GM18520 (cell line): ENCODE results near the gene FAHD1.
"Not testable (repeated sequence)": the region's sequence is repeated elsewhere in the genome, so short reads cannot be mapped to it uniquely, and the experiment has no call there.

Experiments used
- ATAC-seq: cut with Tn5 transposase; IDR thresholded peaks from one replicate; pipeline ENCODE4 v1.9.1; 2021; ENCODE audit not compliant: unreplicated experiment

The FAHD1 gene

GRCh38 chr16:1834096-1834495 is 7.1 kb downstream of the FAHD1 start:
- ATAC-seq = no peak

GRCh38 chr16:1839554-1839953 is 12.5 kb downstream of the FAHD1 start:
- ATAC-seq = no peak

GRCh38 chr16:1845985-1846384 is 19.0 kb downstream of the FAHD1 start:
- no peak for ATAC-seq

GRCh38 chr16:1846416-1846815 is 19.4 kb downstream of the FAHD1 start:
- no peak for ATAC-seq

GRCh38 chr16:1850981-1851380 is 24.0 kb downstream of the FAHD1 start:
- ATAC-seq = no peak

- ATAC-seq = no peak
Observed at GRCh38 chr16:1851793-1852192, 24.8 kb downstream of the FAHD1 start.

GRCh38 chr16:1857433-1858097 is 30.6 kb downstream of the FAHD1 start:
- ATAC-seq = no peak

- ATAC-seq = no peak
Observed at GRCh38 chr16:1858189-1858865, 31.3 kb downstream of the FAHD1 start.

- no peak for ATAC-seq
Observed at GRCh38 chr16:1859650-1860049, 32.6 kb downstream of the FAHD1 start.

- ATAC-seq = no peak
Observed at GRCh38 chr16:1861730-1862129, 34.7 kb downstream of the FAHD1 start.

GRCh38 chr16:1862394-1862793 is 35.4 kb downstream of the FAHD1 start:
- no peak for ATAC-seq

- no peak for ATAC-seq
Observed at GRCh38 chr16:1863681-1864460, 36.9 kb downstream of the FAHD1 start.

- no peak for ATAC-seq
Observed at GRCh38 chr16:1865902-1866690, 39.1 kb downstream of the FAHD1 start.

GRCh38 chr16:1870365-1871082 is 43.5 kb downstream of the FAHD1 start:
- no peak for ATAC-seq

GRCh38 chr16:1871974-1872635 is 45.1 kb downstream of the FAHD1 start, which contains the start of gene MEIOB:
MEIOB (minus strand) TSS chr16:1872164; CDS start chr16:1868175, 3,989 bp downstream.
- ATAC-seq = no peak

- no peak for ATAC-seq
Observed at GRCh38 chr16:1874854-1875253, 47.8 kb downstream of the FAHD1 start.

GRCh38 chr16:1876066-1876465 is 49.1 kb downstream of the FAHD1 start:
- ATAC-seq = not testable (repeated sequence)

- no peak for ATAC-seq
Observed at GRCh38 chr16:1876468-1876867, 49.5 kb downstream of the FAHD1 start.

GRCh38 chr16:1877089-1877488 is 50.1 kb downstream of the FAHD1 start:
- ATAC-seq = no peak

GRCh38 chr16:1877804-1878203 is 50.8 kb downstream of the FAHD1 start:
- ATAC-seq = no peak
